ENCODE data around the gene SPAG8. TPM values are rescaled to one million over a fixed set of nuclear protein-coding genes. Genes with fewer than 3 reads are reported as not detected.

The SPAG8 gene
- total and polyA plus RNA-seq, 2 experiments from 2014 or later: 0.45 TPM

DNA sequence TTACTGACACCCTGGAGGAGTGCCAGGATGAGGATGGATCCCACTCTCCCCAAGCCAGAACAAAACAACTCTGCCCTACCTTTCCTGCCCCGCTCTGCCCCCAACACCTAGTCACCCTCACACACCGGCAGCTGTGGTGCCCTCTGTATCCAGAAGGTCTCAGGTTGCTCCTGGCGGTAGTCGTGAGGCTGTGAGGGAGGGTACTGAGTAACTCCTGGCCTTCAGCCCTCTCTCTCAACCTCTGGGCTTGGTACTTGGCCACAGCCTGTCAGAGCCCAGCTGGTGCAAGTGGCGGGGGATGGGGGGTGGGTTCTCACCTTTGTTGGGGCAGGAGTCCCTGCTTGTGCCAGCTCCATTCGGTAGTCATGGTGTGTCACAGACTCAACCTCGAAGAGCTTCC, 1.9 kb downstream of the SPAG8 start (continued):
- no peak for TF ChIP-seq EZH2phosphoT487 (IDR thresholded peaks at IDR 0.05; ENCODE audit: unreplicated experiment)
- no peak for TF ChIP-seq STAT1 (IDR thresholded peaks at IDR 0.05; ENCODE audit: unreplicated experiment)
- TF ChIP-seq ZNF331 (CRISPR knock-in tag; IDR thresholded peaks at IDR 0.05; ENCODE audit: low read depth): no peak
- TF ChIP-seq, protein P1, sequence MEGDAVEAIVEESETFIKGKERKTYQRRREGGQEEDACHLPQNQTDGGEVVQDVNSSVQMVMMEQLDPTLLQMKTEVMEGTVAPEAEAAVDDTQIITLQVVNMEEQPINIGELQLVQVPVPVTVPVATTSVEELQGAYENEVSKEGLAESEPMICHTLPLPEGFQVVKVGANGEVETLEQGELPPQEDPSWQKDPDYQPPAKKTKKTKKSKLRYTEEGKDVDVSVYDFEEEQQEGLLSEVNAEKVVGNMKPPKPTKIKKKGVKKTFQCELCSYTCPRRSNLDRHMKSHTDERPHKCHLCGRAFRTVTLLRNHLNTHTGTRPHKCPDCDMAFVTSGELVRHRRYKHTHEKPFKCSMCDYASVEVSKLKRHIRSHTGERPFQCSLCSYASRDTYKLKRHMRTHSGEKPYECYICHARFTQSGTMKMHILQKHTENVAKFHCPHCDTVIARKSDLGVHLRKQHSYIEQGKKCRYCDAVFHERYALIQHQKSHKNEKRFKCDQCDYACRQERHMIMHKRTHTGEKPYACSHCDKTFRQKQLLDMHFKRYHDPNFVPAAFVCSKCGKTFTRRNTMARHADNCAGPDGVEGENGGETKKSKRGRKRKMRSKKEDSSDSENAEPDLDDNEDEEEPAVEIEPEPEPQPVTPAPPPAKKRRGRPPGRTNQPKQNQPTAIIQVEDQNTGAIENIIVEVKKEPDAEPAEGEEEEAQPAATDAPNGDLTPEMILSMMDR (conservative IDR thresholded peaks at IDR 0.05; ENCODE audit: low read depth in 2 of 2): no peak
- TF ChIP-seq POLR2AphosphoS5 (IDR thresholded peaks at IDR 0.05; ENCODE audit: low read depth): no peak
- TF ChIP-seq, protein P2, sequence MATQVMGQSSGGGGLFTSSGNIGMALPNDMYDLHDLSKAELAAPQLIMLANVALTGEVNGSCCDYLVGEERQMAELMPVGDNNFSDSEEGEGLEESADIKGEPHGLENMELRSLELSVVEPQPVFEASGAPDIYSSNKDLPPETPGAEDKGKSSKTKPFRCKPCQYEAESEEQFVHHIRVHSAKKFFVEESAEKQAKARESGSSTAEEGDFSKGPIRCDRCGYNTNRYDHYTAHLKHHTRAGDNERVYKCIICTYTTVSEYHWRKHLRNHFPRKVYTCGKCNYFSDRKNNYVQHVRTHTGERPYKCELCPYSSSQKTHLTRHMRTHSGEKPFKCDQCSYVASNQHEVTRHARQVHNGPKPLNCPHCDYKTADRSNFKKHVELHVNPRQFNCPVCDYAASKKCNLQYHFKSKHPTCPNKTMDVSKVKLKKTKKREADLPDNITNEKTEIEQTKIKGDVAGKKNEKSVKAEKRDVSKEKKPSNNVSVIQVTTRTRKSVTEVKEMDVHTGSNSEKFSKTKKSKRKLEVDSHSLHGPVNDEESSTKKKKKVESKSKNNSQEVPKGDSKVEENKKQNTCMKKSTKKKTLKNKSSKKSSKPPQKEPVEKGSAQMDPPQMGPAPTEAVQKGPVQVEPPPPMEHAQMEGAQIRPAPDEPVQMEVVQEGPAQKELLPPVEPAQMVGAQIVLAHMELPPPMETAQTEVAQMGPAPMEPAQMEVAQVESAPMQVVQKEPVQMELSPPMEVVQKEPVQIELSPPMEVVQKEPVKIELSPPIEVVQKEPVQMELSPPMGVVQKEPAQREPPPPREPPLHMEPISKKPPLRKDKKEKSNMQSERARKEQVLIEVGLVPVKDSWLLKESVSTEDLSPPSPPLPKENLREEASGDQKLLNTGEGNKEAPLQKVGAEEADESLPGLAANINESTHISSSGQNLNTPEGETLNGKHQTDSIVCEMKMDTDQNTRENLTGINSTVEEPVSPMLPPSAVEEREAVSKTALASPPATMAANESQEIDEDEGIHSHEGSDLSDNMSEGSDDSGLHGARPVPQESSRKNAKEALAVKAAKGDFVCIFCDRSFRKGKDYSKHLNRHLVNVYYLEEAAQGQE (IDR thresholded peaks at IDR 0.05; ENCODE audit: unreplicated experiment): no peak
- TF ChIP-seq NANOG (IDR thresholded peaks at IDR 0.05; ENCODE audit: borderline replicate concordance): no peak
- TF ChIP-seq EZH2 (IDR thresholded peaks at IDR 0.05; ENCODE audit: low read depth, unreplicated experiment): no peak

DNA sequence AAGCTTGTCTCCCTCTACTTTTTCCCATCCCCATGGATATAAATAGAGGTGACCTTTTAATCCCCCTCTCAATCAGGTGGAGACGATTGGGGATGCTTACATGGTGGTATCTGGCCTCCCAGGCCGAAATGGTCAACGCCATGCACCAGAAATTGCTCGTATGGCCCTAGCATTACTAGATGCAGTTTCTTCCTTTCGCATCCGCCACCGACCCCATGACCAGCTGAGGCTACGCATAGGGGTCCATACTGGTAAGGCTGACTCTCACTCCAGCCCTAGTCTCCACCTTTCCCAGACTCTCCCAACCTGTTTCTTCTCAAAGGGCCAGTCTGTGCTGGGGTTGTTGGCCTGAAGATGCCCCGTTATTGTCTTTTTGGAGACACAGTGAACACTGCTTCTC, 3.6 kb downstream of the SPAG8 start:
- H4K20me1 ChIP-seq (replicated peaks; ENCODE audit: insufficient read depth): no peaks in the 10 kb centered on the region
- H3K27me3 Mint-ChIP-seq (ENCODE audit: insufficient read depth, low read depth, poor library complexity): peaks cover 9% of the 10 kb centered on the region
- H3K9me3 Mint-ChIP-seq: no peaks in the 10 kb centered on the region
- H3K4me3 Mint-ChIP-seq: no peak overlapping the region
- H3K27ac ChIP-seq (ENCODE audit: low read depth): no peak overlapping the region
- TF ChIP-seq EZH2phosphoT487 (IDR thresholded peaks at IDR 0.05; ENCODE audit: unreplicated experiment) (no peak), ZNF114 (CRISPR knock-in tag; IDR thresholded peaks at IDR 0.05) (no peak), JUNB (IDR thresholded peaks at IDR 0.05; ENCODE audit: unreplicated experiment) (no peak), EZH2 (IDR thresholded peaks at IDR 0.05; ENCODE audit: low read depth, unreplicated experiment) (no peak), ZNF331 (CRISPR knock-in tag; IDR thresholded peaks at IDR 0.05; ENCODE audit: low read depth) (no peak), NANOG (IDR thresholded peaks at IDR 0.05; ENCODE audit: borderline replicate concordance) (no peak), POLR2AphosphoS5 (IDR thresholded peaks at IDR 0.05; ENCODE audit: low read depth) (no peak)
- TF ChIP-seq, protein P3, sequence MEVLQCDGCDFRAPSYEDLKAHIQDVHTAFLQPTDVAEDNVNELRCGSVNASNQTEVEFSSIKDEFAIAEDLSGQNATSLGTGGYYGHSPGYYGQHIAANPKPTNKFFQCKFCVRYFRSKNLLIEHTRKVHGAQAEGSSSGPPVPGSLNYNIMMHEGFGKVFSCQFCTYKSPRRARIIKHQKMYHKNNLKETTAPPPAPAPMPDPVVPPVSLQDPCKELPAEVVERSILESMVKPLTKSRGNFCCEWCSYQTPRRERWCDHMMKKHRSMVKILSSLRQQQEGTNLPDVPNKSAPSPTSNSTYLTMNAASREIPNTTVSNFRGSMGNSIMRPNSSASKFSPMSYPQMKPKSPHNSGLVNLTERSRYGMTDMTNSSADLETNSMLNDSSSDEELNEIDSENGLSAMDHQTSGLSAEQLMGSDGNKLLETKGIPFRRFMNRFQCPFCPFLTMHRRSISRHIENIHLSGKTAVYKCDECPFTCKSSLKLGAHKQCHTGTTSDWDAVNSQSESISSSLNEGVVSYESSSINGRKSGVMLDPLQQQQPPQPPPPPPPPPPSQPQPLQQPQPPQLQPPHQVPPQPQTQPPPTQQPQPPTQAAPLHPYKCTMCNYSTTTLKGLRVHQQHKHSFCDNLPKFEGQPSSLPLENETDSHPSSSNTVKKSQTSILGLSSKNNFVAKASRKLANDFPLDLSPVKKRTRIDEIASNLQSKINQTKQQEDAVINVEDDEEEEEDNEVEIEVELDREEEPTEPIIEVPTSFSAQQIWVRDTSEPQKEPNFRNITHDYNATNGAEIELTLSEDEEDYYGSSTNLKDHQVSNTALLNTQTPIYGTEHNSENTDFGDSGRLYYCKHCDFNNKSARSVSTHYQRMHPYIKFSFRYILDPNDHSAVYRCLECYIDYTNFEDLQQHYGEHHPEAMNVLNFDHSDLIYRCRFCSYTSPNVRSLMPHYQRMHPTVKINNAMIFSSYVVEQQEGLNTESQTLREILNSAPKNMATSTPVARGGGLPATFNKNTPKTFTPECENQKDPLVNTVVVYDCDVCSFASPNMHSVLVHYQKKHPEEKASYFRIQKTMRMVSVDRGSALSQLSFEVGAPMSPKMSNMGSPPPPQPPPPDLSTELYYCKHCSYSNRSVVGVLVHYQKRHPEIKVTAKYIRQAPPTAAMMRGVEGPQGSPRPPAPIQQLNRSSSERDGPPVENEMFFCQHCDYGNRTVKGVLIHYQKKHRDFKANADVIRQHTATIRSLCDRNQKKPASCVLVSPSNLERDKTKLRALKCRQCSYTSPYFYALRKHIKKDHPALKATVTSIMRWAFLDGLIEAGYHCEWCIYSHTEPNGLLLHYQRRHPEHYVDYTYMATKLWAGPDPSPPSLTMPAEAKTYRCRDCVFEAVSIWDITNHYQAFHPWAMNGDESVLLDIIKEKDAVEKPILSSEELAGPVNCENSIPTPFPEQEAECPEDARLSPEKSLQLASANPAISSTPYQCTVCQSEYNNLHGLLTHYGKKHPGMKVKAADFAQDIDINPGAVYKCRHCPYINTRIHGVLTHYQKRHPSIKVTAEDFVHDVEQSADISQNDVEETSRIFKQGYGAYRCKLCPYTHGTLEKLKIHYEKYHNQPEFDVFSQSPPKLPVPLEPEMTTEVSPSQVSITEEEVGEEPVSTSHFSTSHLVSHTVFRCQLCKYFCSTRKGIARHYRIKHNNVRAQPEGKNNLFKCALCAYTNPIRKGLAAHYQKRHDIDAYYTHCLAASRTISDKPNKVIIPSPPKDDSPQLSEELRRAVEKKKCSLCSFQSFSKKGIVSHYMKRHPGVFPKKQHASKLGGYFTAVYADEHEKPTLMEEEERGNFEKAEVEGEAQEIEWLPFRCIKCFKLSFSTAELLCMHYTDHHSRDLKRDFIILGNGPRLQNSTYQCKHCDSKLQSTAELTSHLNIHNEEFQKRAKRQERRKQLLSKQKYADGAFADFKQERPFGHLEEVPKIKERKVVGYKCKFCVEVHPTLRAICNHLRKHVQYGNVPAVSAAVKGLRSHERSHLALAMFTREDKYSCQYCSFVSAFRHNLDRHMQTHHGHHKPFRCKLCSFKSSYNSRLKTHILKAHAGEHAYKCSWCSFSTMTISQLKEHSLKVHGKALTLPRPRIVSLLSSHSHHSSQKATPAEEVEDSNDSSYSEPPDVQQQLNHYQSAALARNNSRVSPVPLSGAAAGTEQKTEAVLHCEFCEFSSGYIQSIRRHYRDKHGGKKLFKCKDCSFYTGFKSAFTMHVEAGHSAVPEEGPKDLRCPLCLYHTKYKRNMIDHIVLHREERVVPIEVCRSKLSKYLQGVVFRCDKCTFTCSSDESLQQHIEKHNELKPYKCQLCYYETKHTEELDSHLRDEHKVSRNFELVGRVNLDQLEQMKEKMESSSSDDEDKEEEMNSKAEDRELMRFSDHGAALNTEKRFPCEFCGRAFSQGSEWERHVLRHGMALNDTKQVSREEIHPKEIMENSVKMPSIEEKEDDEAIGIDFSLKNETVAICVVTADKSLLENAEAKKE (CRISPR knock-in tag; IDR thresholded peaks at IDR 0.05): no peak
- TF ChIP-seq, protein P4, sequence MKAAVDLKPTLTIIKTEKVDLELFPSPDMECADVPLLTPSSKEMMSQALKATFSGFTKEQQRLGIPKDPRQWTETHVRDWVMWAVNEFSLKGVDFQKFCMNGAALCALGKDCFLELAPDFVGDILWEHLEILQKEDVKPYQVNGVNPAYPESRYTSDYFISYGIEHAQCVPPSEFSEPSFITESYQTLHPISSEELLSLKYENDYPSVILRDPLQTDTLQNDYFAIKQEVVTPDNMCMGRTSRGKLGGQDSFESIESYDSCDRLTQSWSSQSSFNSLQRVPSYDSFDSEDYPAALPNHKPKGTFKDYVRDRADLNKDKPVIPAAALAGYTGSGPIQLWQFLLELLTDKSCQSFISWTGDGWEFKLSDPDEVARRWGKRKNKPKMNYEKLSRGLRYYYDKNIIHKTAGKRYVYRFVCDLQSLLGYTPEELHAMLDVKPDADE (IDR thresholded peaks at IDR 0.05): no peak
- no peaks in the 10 kb centered on the region; the same call in 1 of the 2 replicates for H3K9me2 ChIP-seq (ENCODE audit: insufficient read depth)
- ATAC-seq (no peak), DNase-seq (ENCODE audit: low spot score) (no peak)
- peaks cover 11% of the 10 kb centered on the region; the same call in 2 of the 3 replicates for H3K36me3 Mint-ChIP-seq (ENCODE audit: low read depth)
- H3K79me2 ChIP-seq (replicated peaks; ENCODE audit: insufficient read depth): no peaks in the 10 kb centered on the region
- H3F3A ChIP-seq (replicated peaks; ENCODE audit: low read depth): peaks cover 2% of the 10 kb centered on the region; the same call in 1 of the 2 replicates
- H3K4me1 ChIP-seq (ENCODE audit: insufficient read depth): peaks cover 9% of the 10 kb centered on the region; the same call in 1 of the 2 replicates
- 0 out of 2 replicates have a peak, but pooled peaks cover 6% of the 10 kb centered on the region for H3K36me3 ChIP-seq (ENCODE audit: insufficient read depth)
- H2AFZ ChIP-seq: no peak overlapping the region
- no peak overlapping the region for H3K4me2 ChIP-seq
- H3K27me3 ChIP-seq (ENCODE audit: insufficient read depth): no peaks in the 10 kb centered on the region
- H3K27ac Mint-ChIP-seq: no peak overlapping the region
- peaks cover 13% of the 10 kb centered on the region for H3K4me1 Mint-ChIP-seq
- H3K4me3 ChIP-seq: no peak overlapping the region

Measured in GM23338 (cell line).